Caco-2 (cell line): ENCODE data around the gene PCNX3. TPM values are rescaled to one million over a fixed set of nuclear protein-coding genes. Genes with fewer than 3 reads are reported as not detected.

ENCODE experiments used
- BruUV-seq: library from RNA; stranded (reverse); fragments of 400-500 nt; replicated peaks from 2 replicates; lab custom pipeline; 2021; lab: Mats Ljungman, UMichigan
- CTCF ChIA-PET: fragments of 300-600 bp; sonication (Branson Sonifier 250); formaldehyde crosslinking; loops from one replicate; lab custom pipeline; 2022; ENCODE audit warnings: antibody characterized with exemption; lab: Charles Lee
- POLR2A ChIA-PET: fragments of 300-600 bp; sonication (Branson Sonifier 250); formaldehyde crosslinking; loops from one replicate; lab custom pipeline; 2022; ENCODE audit warnings: antibody characterized with exemption; lab: Charles Lee
- DNase-seq, 2 experiments: peaks; one replicate each; pipeline versions ENCODE4 v3.0.0 to v3.0.0-alpha.2; 2020 to 2022
- H3K27me3 ChIP-seq: replicated peaks from 2 replicates; pipeline ENCODE4 v1.6.0; 2011; ENCODE audit warnings: low read length; ENCODE audit not compliant: control insufficient read depth, insufficient read depth
- H3K36me3 ChIP-seq: 2 replicates; pipeline ENCODE4 v1.5.1; 2011; ENCODE audit warnings: low read length; ENCODE audit not compliant: control insufficient read depth, insufficient read depth
- H3K4me1 ChIP-seq: fragments of 250-450 bp; sonication (Bioruptor Pico); 2 replicates; pipeline ENCODE4 v1.5.1; 2020; ENCODE audit warnings: mild to moderate bottlenecking
- H3K4me3 ChIP-seq: 2 replicates; pipeline ENCODE4 v1.5.1; 2011; ENCODE audit warnings: low read depth, mild to moderate bottlenecking, control low read depth, low read length
- H3K9me3 ChIP-seq: fragments of 250-450 bp; sonication (Bioruptor Pico); 2 replicates; pipeline ENCODE4 v1.5.1; 2020; ENCODE audit warnings: mild to moderate bottlenecking, moderate library complexity
- H3K27ac Mint-ChIP-seq: one replicate; pipeline ENCODE4 v1.8.0; 2022; ENCODE audit warnings: mixed read lengths; ENCODE audit not compliant: unreplicated experiment
- H3K27me3 Mint-ChIP-seq: one replicate; pipeline ENCODE4 v1.8.0; 2022; ENCODE audit warnings: mixed read lengths; ENCODE audit not compliant: insufficient read depth, unreplicated experiment
- H3K36me3 Mint-ChIP-seq: one replicate; pipeline ENCODE4 v1.8.0; 2022; ENCODE audit warnings: mild to moderate bottlenecking, mixed read lengths; ENCODE audit not compliant: insufficient read depth, unreplicated experiment
- H3K4me1 Mint-ChIP-seq: one replicate; pipeline ENCODE4 v1.8.0; 2022; ENCODE audit warnings: low read depth, mixed read lengths; ENCODE audit not compliant: unreplicated experiment
- H3K4me3 Mint-ChIP-seq: one replicate; pipeline ENCODE4 v1.8.0; 2022; ENCODE audit warnings: mild to moderate bottlenecking, moderate library complexity, mixed read lengths; ENCODE audit not compliant: unreplicated experiment
- H3K9me3 Mint-ChIP-seq: one replicate; pipeline ENCODE4 v1.8.0; 2022; ENCODE audit warnings: mixed read lengths; ENCODE audit not compliant: unreplicated experiment
- CTCF ChIP-seq, 2 experiments: fragments of 200-600 bp in 1 of 2; IDR thresholded peaks; 1 replicate in 1 of 2; 2 replicates in 1 of 2; pipeline versions ENCODE4 v1.5.1 to v1.8.0; 2011 to 2022; ENCODE audit warnings: antibody characterized with exemption in 1 of 2, control low read depth in 1 of 2, inconsistent platforms in 1 of 2, low read depth in 1 of 2, low read length in 1 of 2, mild to moderate bottlenecking in 1 of 2, moderate library complexity in 1 of 2; ENCODE audit not compliant: insufficient read depth in 1 of 2, severe bottlenecking in 1 of 2, unreplicated experiment in 1 of 2
- intact Hi-C: fragments of 100-400 bp; cut with micrococcal nuclease; formaldehyde crosslinking; loops from one replicate; pipeline ENCODE4 v1.10.0; 2022; ENCODE audit not compliant: unreplicated experiment
- total RNA-seq: library from RNA; stranded (reverse); gene quantifications from 2 replicates; pipeline ENCODE4 v1.2.3, GENCODE V29; 2022

The PCNX3 gene
- total RNA-seq, 1 experiment from 2014 or later, result 52.7 TPM

- intact Hi-C loops, result no loop called here
- no peak for TF ChIP-seq CTCF (IDR thresholded peaks at IDR 0.05; ENCODE audit: insufficient read depth in 1 of 2, low read depth in 1 of 2, low read length in 1 of 2, severe bottlenecking in 1 of 2, unreplicated experiment in 1 of 2)
- ChIA-PET POLR2A (no interaction called here), CTCF (no interaction called here)
- Mint-ChIP-seq H3K4me3 (no peak overlapping the region), H3K36me3 (peaks cover 54% of the 10 kb centered on the region), H3K27me3 (no peaks in the 10 kb centered on the region), H3K9me3 (no peaks in the 10 kb centered on the region), H3K27ac (no peak overlapping the region), H3K4me1 (peaks cover 23% of the 10 kb centered on the region)
- no peak overlapping the region for H3K4me3 ChIP-seq
- H3K36me3 ChIP-seq, result peaks cover 12% of the 10 kb centered on the region
- no peaks in the 10 kb centered on the region for H3K27me3 ChIP-seq
- no peak for DNase-seq
- H3K4me1 ChIP-seq, result peaks cover 28% of the 10 kb centered on the region
- no peaks in the 10 kb centered on the region for H3K9me3 ChIP-seq
- BruUV-seq, result no TSS peak
Measured at GRCh38 chr11:65610404-65610803, 5.2 kb upstream of the PCNX3 start.

- intact Hi-C loops, result no loop called here
- no TSS peak for BruUV-seq
- CTCF ChIA-PET, result no interaction called here
- no peak for DNase-seq
- Mint-ChIP-seq H3K4me3 (no peak overlapping the region), H3K27me3 (no peaks in the 10 kb centered on the region), H3K27ac (peak overlapping the region; percentile 35), H3K9me3 (no peaks in the 10 kb centered on the region), H3K36me3 (peaks cover 56% of the 10 kb centered on the region), H3K4me1 (peaks cover 23% of the 10 kb centered on the region)
- TF ChIP-seq CTCF (IDR thresholded peaks at IDR 0.05; ENCODE audit: insufficient read depth in 1 of 2, low read depth in 1 of 2, low read length in 1 of 2, severe bottlenecking in 1 of 2, unreplicated experiment in 1 of 2), result no peak
- peaks cover 28% of the 10 kb centered on the region for H3K4me1 ChIP-seq
- no peaks in the 10 kb centered on the region for H3K9me3 ChIP-seq
- POLR2A ChIA-PET, result no interaction called here
- H3K36me3 ChIP-seq, result peaks cover 7% of the 10 kb centered on the region
- H3K4me3 ChIP-seq, result no peak overlapping the region
- H3K27me3 ChIP-seq, result no peaks in the 10 kb centered on the region
Measured at GRCh38 chr11:65611028-65611757, 4.4 kb upstream of the PCNX3 start.

GRCh38 chr11:65611758-65612603 is 3.6 kb upstream of the PCNX3 start:
- BruUV-seq, result no TSS peak
- no peaks in the 10 kb centered on the region for H3K27me3 ChIP-seq
- peak overlapping the region; percentile 96 for H3K4me3 Mint-ChIP-seq

More at GRCh38 chr11:65611758-65612603, 3.6 kb upstream of the PCNX3 start:
- Mint-ChIP-seq H3K4me1 (peaks cover 30% of the 10 kb centered on the region), H3K9me3 (no peaks in the 10 kb centered on the region), H3K36me3 (peaks cover 59% of the 10 kb centered on the region), H3K27ac (peak overlapping the region; percentile 72), H3K27me3 (no peaks in the 10 kb centered on the region)
- ChIA-PET POLR2A (interaction anchor here (0.7 kb wide), 1 partner anchor 40 kb away, joined by 3 read pairs; the partner anchor contains the start of gene FAM89B), CTCF (interaction anchor here (1.0 kb wide), 1 partner anchor 17 kb away, joined by 3 read pairs; no protein-coding TSS in a partner anchor)
- H3K9me3 ChIP-seq, result no peaks in the 10 kb centered on the region
- peaks cover 7% of the 10 kb centered on the region for H3K36me3 ChIP-seq
- intact Hi-C loops, result no loop called here
- H3K4me3 ChIP-seq, result no peak overlapping the region
- no peak for TF ChIP-seq CTCF (IDR thresholded peaks at IDR 0.05; ENCODE audit: insufficient read depth in 1 of 2, low read depth in 1 of 2, low read length in 1 of 2, severe bottlenecking in 1 of 2, unreplicated experiment in 1 of 2)
- DNase-seq, result no peak
- peaks cover 25% of the 10 kb centered on the region for H3K4me1 ChIP-seq
